A549 (cell line): ENCODE results near the gene BTBD7. TPM values are rescaled to one million over a fixed set of nuclear protein-coding genes. Genes with fewer than 3 reads are reported as not detected.

Experiments used
- ATAC-seq, 2 experiments: fragments of 200-7000 bp in 1 of 2; fragments of >200 bp in 1 of 2; cut with Nextera tagmentation in 1 of 2; cut with Tn5 transposase in 1 of 2; 3 replicates each; pipeline versions ENCODE4 v1.8.0 to v1.9.1; 2018 to 2020; ENCODE audit warnings: mild to moderate bottlenecking in 1 of 2, moderate library complexity in 1 of 2
- CTCF ChIA-PET: fragments of 300-600 bp; sonication (Branson Sonifier 250); formaldehyde crosslinking; extraction: SDS; loops from one replicate; lab custom pipeline; 2021; ENCODE audit warnings: antibody characterized with exemption, inconsistent platforms; lab: Yijun Ruan, JAX
- POLR2A ChIA-PET: fragments of 350-600 bp; formaldehyde crosslinking; extraction: SDS; loops from one replicate; lab custom pipeline; 2021; ENCODE audit warnings: antibody characterized with exemption, inconsistent platforms; lab: Yijun Ruan, JAX
- DNase-seq, 2 experiments: peaks; one replicate each; pipeline versions ENCODE4 v3.0.0 to v3.0.0-alpha.2; 2011 to 2016; ENCODE audit warnings: low read depth in 1 of 2, low spot score in 1 of 2
- FAIRE-seq: peaks from 2 replicates; lab custom pipeline; 2011; peaks lifted over from hg19 to GRCh38; lab: Jason Lieb, UNC
- H3K27ac ChIP-seq, 2 experiments: fragments of >200 bp; sonication (Bioruptor Twin); formaldehyde crosslinking; 3 replicates each; pipeline ENCODE4 v1.5.1; 2016 to 2017
- H3K4me1 ChIP-seq: fragments of >200 bp; sonication (Bioruptor Twin); formaldehyde crosslinking; 3 replicates; pipeline ENCODE4 v1.6.1; 2016
- H3K4me2 ChIP-seq: fragments of >200 bp; sonication (Bioruptor Twin); formaldehyde crosslinking; 3 replicates; pipeline ENCODE4 v1.6.1; 2016
- H3K4me3 ChIP-seq: fragments of >200 bp; sonication (Bioruptor Twin); formaldehyde crosslinking; 3 replicates; pipeline ENCODE4 v1.5.1; 2016
- H3K9me3 ChIP-seq: fragments of >200 bp; sonication (Bioruptor Twin); formaldehyde crosslinking; 3 replicates; pipeline ENCODE4 v1.6.1; 2016
- BHLHE40 ChIP-seq: IDR thresholded peaks from 2 replicates; pipeline ENCODE4 v1.6.1; 2012; ENCODE audit warnings: low read depth, low read length, inconsistent platforms
- CEBPB ChIP-seq, 2 experiments: fragments of >200 bp in 1 of 2; sonication (Bioruptor Twin) in 1 of 2; formaldehyde crosslinking in 1 of 2; IDR thresholded peaks; 2 replicates each; pipeline ENCODE4 v1.6.1; 2012 to 2016
- CHD2 ChIP-seq: fragments of 150-350 bp; IDR thresholded peaks from 2 replicates; pipeline ENCODE4 v1.6.1; 2014; ENCODE audit warnings: low read length; ENCODE audit not compliant: partially characterized antibody
- FOXS1 ChIP-seq: fragments of 250-450 bp; sonication (Bioruptor Pico); IDR thresholded peaks from 2 replicates; pipeline ENCODE4 v1.5.0; 2020; ENCODE audit warnings: mild to moderate bottlenecking, moderate library complexity
- GATA3 ChIP-seq: IDR thresholded peaks from 2 replicates; pipeline ENCODE4 v1.6.1; 2012; ENCODE audit warnings: borderline replicate concordance
- JUN ChIP-seq, 2 experiments: fragments of >200 bp; sonication (Bioruptor Twin); formaldehyde crosslinking; IDR thresholded peaks; 2 replicates in 1 of 2; 3 replicates in 1 of 2; pipeline ENCODE4 v1.6.1; 2016 to 2017
- JUNB ChIP-seq: fragments of >200 bp; sonication (Bioruptor Twin); formaldehyde crosslinking; IDR thresholded peaks from 2 replicates; pipeline ENCODE4 v1.6.1; 2016
- KDM1A ChIP-seq: fragments of 200-600 bp; sonication (generic); IDR thresholded peaks from 2 replicates; pipeline ENCODE4 v1.6.1; 2016; ENCODE audit warnings: low read depth, mild to moderate bottlenecking
- MAFK ChIP-seq: fragments of 450-650 bp; IDR thresholded peaks from 2 replicates; pipeline ENCODE4 v1.6.1; 2014; ENCODE audit not compliant: partially characterized antibody
- NR3C1 ChIP-seq: fragments of >200 bp; sonication (Bioruptor Twin); formaldehyde crosslinking; IDR thresholded peaks from 3 replicates; pipeline ENCODE4 v1.6.1; 2017
- POLR2A ChIP-seq: IDR thresholded peaks from 2 replicates; pipeline ENCODE4 v1.6.1; 2012; ENCODE audit warnings: mild to moderate bottlenecking, low read length
- POLR2AphosphoS2 ChIP-seq: conservative IDR thresholded peaks from 2 replicates; pipeline ENCODE4 v1.6.1; 2012; ENCODE audit warnings: low read length, improper control_type of control experiment, inconsistent platforms
- SMC3 ChIP-seq: fragments of >200 bp; sonication (Bioruptor Twin); formaldehyde crosslinking; IDR thresholded peaks from 3 replicates; pipeline ENCODE4 v1.6.1; 2018; ENCODE audit warnings: inconsistent platforms
- TFCP2L1 ChIP-seq: fragments of 250-450 bp; sonication (Bioruptor Pico); IDR thresholded peaks from 2 replicates; pipeline ENCODE4 v1.5.0; 2021; ENCODE audit warnings: mild to moderate bottlenecking
- WGBS: methylation state at CpG from one replicate; pipeline ENCODE4 v1.1.6; 2017; ENCODE audit errors: missing lambda C conversion rate; 5-methylcytosine and 5-hydroxymethylcytosine counted together
- polyA plus RNA-seq, 4 experiments: library from polyadenylated mRNA; depleted of rRNA in 3 of 4; stranded (reverse); fragments of >200 nt; fragmentation: RNase III in 1 of 4; extraction: RNeasy Plus Mini Kit Qiagen cat#74134 plus additional on column Dnase treatment in 1 of 4; gene quantifications; 2 replicates in 3 of 4; 3 replicates in 1 of 4; pipeline ENCODE4 v1.2.3, GENCODE V29; 2011 to 2017
- TF ChIP-seq, protein P1 (sequence below): fragments of >200 bp; sonication (Bioruptor Twin); formaldehyde crosslinking; IDR thresholded peaks from 3 replicates; pipeline ENCODE4 v1.6.1; 2016
- TF ChIP-seq, protein P2 (sequence below): fragments of >200 bp; sonication (Bioruptor Twin); formaldehyde crosslinking; IDR thresholded peaks from 3 replicates; pipeline ENCODE4 v1.5.1; 2016
- TF ChIP-seq, protein P3 (sequence below): fragments of 450-650 bp; IDR thresholded peaks from 2 replicates; pipeline ENCODE4 v1.6.1; 2014; ENCODE audit warnings: antibody characterized with exemption

Gene BTBD7
- polyA plus RNA-seq, 2 of the 4 experiments (the other 2 are of a cell fraction) = 11.1 to 17.4 TPM

DNA sequence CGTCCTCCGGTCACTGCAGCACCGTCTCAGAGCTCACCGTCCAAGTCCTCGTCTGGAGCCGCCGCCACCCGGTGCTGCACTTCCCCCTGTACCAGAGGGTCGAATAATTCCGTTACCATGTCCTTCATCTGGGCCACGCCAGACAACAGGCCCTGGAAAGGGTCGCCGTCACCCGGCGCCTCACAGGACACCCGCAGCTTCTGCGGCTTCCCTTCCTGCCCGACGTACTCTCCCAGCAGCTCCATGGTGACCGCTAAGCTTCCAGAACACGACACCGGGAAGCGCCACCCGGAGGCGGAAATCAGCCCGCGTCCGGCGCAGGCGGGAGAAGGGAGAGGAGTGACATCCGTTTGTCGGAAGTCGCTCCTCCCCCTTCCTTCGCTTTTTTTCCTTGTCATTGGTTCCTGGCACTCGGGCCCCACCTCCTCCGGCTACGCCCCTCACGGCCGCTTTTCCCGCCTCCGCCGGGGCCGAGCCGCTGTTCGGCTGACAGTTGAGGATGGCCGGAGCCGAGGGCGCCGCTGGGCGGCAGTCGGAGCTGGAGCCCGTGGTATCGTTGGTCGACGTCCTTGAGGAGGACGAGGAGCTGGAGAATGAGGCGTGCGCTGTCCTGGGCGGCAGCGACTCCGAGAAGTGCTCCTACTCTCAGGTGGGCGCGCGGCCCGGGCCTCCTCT, 125.9 kb downstream of the BTBD7 start, which contains the start of the genes GON7 and UBR7 (continued):
- TF ChIP-seq, protein P1, sequence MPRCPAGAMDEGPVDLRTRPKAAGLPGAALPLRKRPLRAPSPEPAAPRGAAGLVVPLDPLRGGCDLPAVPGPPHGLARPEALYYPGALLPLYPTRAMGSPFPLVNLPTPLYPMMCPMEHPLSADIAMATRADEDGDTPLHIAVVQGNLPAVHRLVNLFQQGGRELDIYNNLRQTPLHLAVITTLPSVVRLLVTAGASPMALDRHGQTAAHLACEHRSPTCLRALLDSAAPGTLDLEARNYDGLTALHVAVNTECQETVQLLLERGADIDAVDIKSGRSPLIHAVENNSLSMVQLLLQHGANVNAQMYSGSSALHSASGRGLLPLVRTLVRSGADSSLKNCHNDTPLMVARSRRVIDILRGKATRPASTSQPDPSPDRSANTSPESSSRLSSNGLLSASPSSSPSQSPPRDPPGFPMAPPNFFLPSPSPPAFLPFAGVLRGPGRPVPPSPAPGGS = 0 out of 3 replicates have a peak, but pooled peaks have one; percentile 63
- TF ChIP-seq JUN (IDR thresholded peaks at IDR 0.05) (peak; percentile 32 to 61; a peak in 3 of 5 replicates), SMC3 (no peak), POLR2A (peak; percentile 80)
- TF ChIP-seq, protein P2, sequence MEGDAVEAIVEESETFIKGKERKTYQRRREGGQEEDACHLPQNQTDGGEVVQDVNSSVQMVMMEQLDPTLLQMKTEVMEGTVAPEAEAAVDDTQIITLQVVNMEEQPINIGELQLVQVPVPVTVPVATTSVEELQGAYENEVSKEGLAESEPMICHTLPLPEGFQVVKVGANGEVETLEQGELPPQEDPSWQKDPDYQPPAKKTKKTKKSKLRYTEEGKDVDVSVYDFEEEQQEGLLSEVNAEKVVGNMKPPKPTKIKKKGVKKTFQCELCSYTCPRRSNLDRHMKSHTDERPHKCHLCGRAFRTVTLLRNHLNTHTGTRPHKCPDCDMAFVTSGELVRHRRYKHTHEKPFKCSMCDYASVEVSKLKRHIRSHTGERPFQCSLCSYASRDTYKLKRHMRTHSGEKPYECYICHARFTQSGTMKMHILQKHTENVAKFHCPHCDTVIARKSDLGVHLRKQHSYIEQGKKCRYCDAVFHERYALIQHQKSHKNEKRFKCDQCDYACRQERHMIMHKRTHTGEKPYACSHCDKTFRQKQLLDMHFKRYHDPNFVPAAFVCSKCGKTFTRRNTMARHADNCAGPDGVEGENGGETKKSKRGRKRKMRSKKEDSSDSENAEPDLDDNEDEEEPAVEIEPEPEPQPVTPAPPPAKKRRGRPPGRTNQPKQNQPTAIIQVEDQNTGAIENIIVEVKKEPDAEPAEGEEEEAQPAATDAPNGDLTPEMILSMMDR = no peak

DNA sequence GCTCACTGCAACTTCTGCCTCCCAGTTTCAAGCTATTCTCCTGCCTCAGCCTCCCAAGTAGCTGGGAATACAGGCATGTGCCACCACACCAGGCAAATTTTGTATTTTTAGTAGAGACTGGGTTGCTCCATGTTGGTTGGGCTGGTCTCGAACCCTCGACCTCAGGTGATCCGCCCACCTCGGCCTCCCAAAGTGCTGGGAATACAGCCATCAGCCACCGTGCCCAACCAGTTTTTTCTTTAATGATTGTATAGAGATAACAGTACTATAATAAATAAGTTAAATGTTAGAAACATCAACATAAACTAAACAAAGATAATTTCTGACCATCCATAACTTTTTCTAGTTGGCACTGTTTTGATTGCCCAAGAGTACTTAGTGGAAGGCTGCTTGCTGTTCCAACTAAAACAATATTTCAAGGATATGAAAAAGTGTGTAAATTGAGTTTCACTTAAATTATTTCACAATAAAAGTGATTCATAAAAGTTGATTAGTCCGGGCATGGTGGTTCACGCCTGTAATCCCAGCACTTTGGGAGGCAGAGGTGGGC, 131.6 kb downstream of the BTBD7 start:
- no peak overlapping the region for H3K27ac ChIP-seq
- no peak for DNase-seq
- TF ChIP-seq JUNB (no peak), MAFK (no peak), KDM1A (no peak), FOXS1 (CRISPR knock-in tag) (no peak), POLR2AphosphoS2 (no peak)
- TF ChIP-seq, protein P3, sequence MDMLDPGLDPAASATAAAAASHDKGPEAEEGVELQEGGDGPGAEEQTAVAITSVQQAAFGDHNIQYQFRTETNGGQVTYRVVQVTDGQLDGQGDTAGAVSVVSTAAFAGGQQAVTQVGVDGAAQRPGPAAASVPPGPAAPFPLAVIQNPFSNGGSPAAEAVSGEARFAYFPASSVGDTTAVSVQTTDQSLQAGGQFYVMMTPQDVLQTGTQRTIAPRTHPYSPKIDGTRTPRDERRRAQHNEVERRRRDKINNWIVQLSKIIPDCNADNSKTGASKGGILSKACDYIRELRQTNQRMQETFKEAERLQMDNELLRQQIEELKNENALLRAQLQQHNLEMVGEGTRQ = no peak
- ChIA-PET CTCF (no interaction called here), POLR2A (no interaction called here)
- no peaks in the 10 kb centered on the region for H3K9me3 ChIP-seq
- no peak for FAIRE-seq
- H3K4me3 ChIP-seq = no peak overlapping the region
- H3K4me1 ChIP-seq = peaks cover 8% of the 10 kb centered on the region; the same call in 2 of the 3 replicates
- no peak for ATAC-seq
- no peak overlapping the region for H3K4me2 ChIP-seq
- WGBS = 81% methylated on average over 7 of the region's 7 CpGs

DNA sequence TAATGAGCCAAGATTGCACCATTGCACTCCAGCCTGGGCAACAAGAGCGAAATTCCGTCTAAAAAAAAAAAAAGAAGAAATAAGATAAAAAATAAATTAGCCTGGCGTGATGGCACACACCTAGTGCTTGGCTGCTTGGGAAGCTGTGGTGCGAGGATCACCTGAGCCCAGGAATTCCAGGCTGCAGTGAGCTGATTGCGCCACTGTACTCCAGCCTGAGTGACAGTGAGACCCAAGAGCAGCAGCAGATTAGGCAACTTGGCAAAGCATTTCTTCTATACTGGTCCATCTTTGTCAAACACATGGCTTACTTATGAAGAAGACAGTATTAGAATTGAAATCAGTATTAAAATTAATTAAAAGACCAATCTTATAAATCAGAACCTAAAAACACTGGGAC, 132.3 kb downstream of the BTBD7 start:
- CTCF ChIA-PET = no interaction called here
- peaks cover 3% of the 10 kb centered on the region; the same call in 2 of the 3 replicates for H3K4me1 ChIP-seq
- DNase-seq = no peak
- POLR2A ChIA-PET = no interaction called here
- FAIRE-seq = no peak
- no peak for TF ChIP-seq NR3C1
- TF ChIP-seq CEBPB (IDR thresholded peaks at IDR 0.05) = peak in 1 of 2 experiments; percentile 13; a peak in 1 of 4 replicates
- H3K9me3 ChIP-seq = no peaks in the 10 kb centered on the region
- 97% methylated on average over 5 of the region's 5 CpGs for WGBS
- ATAC-seq = no peak
- no peak overlapping the region for H3K4me3 ChIP-seq
- H3K27ac ChIP-seq = no peak overlapping the region
- H3K4me2 ChIP-seq = no peak overlapping the region

DNA sequence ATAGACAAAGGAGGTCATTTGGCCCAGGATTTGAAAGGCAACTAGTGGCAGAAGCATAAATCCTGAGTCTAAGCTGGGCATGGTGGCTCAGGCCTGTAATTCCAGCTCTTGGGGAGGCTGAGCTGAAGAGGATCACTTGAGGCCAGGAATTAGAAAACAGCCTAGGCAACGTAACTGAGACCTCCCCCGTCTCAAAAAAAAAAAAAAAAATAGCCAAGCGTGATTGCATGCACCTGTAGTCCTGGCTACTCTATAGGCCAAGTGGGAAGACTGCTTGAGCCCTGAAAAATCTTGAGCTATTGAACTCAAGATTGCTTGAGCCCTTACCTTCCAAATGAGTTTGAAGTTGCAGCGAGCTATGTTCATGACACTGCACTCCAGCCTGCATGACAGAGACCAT, 133.8 kb downstream of the BTBD7 start:
- Histone ChIP-seq H3K4me1 (no peaks in the 10 kb centered on the region), H3K4me2 (no peak overlapping the region), H3K9me3 (no peaks in the 10 kb centered on the region), H3K4me3 (no peak overlapping the region), H3K27ac (no peak overlapping the region)
- FAIRE-seq = no peak
- TF ChIP-seq BHLHE40 = no peak
- no peak for TF ChIP-seq TFCP2L1
- TF ChIP-seq CHD2 = no peak
- TF ChIP-seq CEBPB (IDR thresholded peaks at IDR 0.05) = no peak
- TF ChIP-seq GATA3 = no peak
- no peak for ATAC-seq
- 92% methylated on average over 4 of the region's 4 CpGs for WGBS
- CTCF ChIA-PET = interaction anchor here (1.0 kb wide), 1 partner anchor 86 kb away, joined by 5 read pairs; no protein-coding TSS in a partner anchor
- DNase-seq = no peak
- POLR2A ChIA-PET = interaction anchor here (0.6 kb wide), 2 partner anchors 14 to 195 kb away, joined by 3 to 4 read pairs; partner anchors contain the start of genes LYSET and MOAP1
